ENCODE results near the gene IL18.

GRCh38 chr11:112118176-112118575 lies 45.7 kb downstream of the IL18 start:
- TF ChIP-seq CTCF (IDR thresholded peaks at IDR 0.05; ENCODE audit: insufficient read depth, low read depth, low read length) (no peak), EZH2 (IDR thresholded peaks at IDR 0.05; ENCODE audit: insufficient read depth, low read length) (no peak)
